Measurements from ENCODE around the gene FAM156A.
"Not testable (repeated sequence)": the region's sequence is repeated elsewhere in the genome, so short reads cannot be mapped to it uniquely, and the experiment has no call there.

FAM156A gene

GRCh38 chrX:52905531-52905930 is 52.8 kb downstream of the FAM156A start:
- DNase-seq (ENCODE audit: low spot score); H3K9me3 Mint-ChIP-seq: not testable (repeated sequence)

More at GRCh38 chrX:52905531-52905930, 52.8 kb downstream of the FAM156A start:
- not testable (repeated sequence) for H3K4me3 Mint-ChIP-seq; H3K4me1 Mint-ChIP-seq (ENCODE audit: low read depth); H3K27ac Mint-ChIP-seq; H3K36me3 Mint-ChIP-seq (ENCODE audit: low read depth); H3K27me3 Mint-ChIP-seq (ENCODE audit: low read depth)
